Activated gamma-delta T cell treated with anti-CD3 and anti-CD28 coated beads, Interleukin-2, amount 50 U/mL, for 16 hours (primary cell): ENCODE data around the gene GPR39.
"Not testable (repeated sequence)": the region's sequence is repeated elsewhere in the genome, so short reads cannot be mapped to it uniquely, and the experiment has no call there.

ENCODE experiments used
- DNase-seq: peaks from one replicate; pipeline ENCODE4 v3.0.0-alpha.2; 2020; ENCODE audit warnings: low read depth

Gene GPR39

DNA sequence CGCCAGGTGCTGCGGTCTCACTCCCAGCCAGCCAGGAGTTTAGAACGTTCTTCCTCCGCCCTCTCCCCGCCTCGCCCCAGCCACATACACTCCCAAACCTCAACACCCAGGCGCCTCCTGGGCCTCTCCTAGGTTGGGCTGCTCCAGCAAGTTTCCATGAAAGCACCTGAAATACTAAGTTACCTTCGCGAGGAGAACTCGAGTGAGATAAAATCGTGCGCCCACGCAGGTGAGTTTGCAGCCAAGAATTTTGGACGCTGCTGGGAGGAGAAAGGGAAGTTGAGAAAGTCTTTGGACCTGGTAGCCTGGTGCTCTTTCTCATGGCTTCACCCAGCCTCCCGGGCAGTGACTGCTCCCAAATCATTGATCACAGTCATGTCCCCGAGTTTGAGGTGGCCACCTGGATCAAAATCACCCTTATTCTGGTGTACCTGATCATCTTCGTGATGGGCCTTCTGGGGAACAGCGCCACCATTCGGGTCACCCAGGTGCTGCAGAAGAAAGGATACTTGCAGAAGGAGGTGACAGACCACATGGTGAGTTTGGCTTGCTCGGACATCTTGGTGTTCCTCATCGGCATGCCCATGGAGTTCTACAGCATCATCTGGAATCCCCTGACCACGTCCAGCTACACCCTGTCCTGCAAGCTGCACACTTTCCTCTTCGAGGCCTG lies at the start of gene GPR39:
TSS of gene GPR39 (plus strand) at position 83 of the 673 bp plus-strand sequence.
- DNase-seq, result no peak

DNA sequence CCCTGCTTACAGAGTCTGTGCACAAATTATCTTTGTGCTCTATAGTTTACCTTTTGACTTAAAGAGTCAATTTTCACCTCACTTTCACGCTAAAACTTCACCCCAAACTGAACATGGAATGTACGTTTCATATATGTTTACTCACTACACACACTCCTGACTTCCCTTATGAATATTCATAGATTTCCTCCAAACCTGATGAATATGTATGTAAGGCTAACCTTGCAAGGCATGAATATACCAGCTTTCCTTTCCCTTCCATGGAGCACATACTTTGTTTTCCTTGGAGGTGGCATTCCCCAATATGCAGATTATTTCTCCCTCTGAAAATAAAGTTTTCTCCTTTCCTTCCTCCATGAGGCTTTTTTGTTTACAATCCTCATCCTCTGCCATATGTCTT lies 48.4 kb upstream of the GPR39 start:
- DNase-seq, result no peak

- no peak for DNase-seq
Observed at GRCh38 chr2:132372276-132372675, 44.3 kb upstream of the GPR39 start.

GRCh38 chr2:132373391-132374135 lies 43.0 kb upstream of the GPR39 start:
- DNase-seq, result no peak

DNA sequence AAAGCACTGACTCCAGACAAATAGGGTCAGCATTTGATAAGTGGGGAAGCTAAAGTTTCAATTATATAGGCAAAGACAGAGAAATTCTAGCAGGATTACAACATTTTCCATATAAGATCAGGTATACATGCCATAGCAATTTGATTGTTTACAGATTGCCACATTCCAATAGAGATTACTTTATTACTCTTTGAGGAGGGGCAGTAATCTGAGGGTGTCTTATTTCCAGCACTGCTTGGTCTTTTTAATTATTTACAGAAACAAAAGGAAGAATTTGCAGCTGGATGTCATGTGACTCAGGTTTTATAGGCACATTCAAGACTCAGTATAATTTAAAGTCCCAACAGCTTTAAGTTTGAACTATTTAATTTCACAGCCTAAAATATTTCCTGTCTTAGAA lies 42.5 kb upstream of the GPR39 start:
- DNase-seq, result no peak

GRCh38 chr2:132374551-132374950 lies 42.1 kb upstream of the GPR39 start:
- no peak for DNase-seq

- no peak for DNase-seq
Observed at GRCh38 chr2:132374961-132375360, 41.6 kb upstream of the GPR39 start.

- DNase-seq, result no peak
Observed at GRCh38 chr2:132381376-132381775, 35.2 kb upstream of the GPR39 start.

DNA sequence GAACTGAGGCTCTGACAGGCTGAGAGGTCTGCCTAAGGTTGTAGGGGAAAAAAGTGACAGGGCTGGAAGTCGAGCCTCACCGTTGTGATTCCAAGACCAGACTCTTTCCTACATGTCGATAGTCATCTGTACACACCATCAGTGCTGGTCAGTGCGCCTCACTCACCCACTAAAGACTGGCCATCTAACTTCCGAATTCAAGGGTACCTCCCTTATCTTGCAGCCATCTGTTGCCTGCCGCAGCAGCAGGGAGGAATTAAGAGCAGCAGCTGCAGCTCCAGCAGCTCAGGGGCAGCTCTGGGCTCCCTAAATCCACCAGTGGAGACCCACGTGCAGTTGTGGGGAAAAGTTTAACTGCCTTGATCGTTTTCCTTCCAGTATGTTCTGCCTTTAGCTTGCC lies 32.6 kb upstream of the GPR39 start:
- no peak for DNase-seq

- DNase-seq, result no peak
Observed at GRCh38 chr2:132384491-132385151, 32.0 kb upstream of the GPR39 start.

DNA sequence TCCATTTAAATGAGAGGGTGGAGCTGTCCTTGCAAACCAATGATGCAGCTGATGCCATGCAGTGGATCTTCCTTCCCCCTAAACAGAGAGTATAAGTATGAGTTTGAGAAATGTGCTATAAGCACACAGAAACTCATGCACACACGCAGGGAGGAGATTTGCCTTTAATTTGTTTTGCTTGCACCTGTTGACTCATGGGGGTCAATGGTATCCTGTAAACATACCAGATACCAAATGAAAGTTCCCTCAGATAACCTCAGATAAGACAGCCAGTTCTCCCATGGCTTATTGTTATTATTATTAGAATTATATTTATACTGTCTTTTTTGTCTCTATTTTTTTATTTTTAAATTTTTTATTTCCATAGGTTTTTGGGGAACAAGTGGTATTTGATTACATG lies 29.5 kb upstream of the GPR39 start:
- DNase-seq, result no peak

- no peak for DNase-seq
Observed at GRCh38 chr2:132390076-132390475, 26.5 kb upstream of the GPR39 start.

DNA sequence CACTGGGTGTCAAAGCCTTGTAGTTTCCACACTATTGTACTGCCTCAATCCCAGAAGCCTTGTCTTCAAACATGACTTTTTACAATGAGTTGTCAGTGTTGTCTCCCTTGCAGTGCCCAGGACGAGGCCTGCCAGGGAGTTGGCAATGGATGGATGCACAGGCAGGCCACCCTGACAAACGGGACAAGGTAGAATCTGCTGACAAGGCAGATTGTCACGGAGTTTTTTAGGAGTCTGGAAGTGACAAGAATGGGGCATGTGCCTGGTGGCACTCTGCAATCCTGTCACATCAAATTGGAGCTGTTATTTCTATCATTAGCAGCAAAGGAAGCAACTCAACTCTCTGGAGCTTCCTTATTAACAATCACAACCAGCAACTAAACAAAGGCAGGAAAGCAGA lies 25.2 kb upstream of the GPR39 start:
- DNase-seq, result no peak

DNA sequence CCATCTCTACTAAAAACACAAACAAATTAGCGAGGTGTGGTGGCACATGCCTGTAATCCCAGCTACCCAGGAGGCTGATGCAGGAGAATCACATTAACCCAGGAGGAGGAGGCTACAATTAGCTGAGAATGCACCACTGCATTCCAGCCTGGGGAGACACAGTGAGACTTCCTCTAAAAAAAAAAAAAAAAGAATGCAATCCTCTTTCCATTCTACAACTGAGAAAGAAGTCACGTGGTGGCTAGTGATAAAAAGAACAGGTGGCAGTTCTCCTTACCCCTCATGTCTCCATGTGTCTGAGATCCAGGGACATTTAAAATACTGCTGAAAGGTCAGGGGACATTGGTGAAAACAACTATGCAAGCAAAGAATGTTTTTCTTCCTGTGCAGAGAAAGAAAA lies 24.4 kb upstream of the GPR39 start:
- no peak for DNase-seq

DNA sequence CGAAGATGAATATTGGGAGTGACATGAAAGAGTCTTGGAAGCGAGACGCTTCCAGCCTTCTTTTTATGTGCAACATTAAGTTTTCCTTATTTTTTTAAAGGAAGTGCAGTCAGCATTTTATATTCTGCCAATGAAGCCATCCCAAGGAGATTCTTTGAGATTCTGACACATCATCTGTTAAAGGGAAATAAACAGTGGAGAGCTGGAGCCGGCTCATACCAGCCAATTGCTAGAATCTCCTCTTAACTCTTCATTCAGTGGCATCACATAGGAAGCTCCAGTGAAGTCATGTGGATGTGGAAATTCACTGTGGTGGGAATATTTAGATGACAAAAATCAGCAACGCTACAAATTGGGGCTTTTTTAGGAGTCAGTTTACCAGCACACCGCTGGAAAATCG lies 23.7 kb upstream of the GPR39 start:
- no peak for DNase-seq

- DNase-seq, result not testable (repeated sequence)
Observed at GRCh38 chr2:132397042-132397441, 19.6 kb upstream of the GPR39 start.

DNA sequence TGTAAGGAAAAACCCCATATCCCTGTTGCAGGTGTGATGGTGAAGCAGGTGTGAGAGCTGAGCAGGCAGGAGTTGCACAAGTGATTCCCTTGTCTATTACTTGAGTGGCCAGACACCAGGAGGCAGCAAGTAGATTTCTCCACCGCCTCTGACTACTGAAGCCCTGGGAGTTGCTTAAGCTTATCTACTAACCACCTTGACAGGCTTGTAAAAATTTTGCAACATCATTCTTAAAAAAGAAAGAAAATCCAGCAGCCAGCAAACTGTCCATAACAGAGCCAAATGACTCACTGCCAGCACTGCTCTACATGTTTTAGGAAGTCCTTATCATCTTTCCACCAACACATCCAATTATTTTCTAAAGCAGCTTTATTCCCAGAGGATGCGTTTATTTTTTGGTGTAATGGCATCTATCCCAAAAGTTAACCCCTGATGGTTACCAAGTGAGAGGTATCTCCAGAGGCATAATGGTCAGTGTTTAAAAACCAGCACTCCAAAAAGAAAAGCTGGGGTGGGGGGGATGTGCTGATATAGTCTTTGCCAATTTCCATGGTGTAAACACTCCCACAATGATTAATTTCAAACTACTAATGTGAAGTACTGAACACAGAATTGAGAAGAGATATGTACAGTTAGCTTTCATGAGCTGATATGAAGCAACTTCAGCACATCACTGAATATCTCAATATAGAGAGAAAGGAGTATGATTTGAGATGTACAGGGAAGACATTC lies 16.3 kb upstream of the GPR39 start:
- DNase-seq, result no peak

DNA sequence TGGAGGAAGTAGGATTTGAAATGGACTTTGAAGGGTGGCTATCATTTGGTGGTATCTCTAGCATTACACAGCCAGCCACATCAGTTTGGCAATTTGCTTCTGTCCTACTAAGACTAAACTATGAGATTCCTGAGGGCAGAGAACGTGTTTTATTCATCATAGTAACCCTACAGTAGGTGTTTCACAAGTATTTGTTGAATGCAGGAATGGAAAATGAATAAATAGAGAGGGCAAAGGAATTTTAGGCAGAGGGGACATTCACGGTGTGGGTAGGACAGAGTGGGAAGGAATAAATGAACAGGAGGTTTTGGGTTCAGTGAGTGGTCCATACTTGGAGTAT lies 15.7 kb upstream of the GPR39 start:
- DNase-seq, result no peak

DNA sequence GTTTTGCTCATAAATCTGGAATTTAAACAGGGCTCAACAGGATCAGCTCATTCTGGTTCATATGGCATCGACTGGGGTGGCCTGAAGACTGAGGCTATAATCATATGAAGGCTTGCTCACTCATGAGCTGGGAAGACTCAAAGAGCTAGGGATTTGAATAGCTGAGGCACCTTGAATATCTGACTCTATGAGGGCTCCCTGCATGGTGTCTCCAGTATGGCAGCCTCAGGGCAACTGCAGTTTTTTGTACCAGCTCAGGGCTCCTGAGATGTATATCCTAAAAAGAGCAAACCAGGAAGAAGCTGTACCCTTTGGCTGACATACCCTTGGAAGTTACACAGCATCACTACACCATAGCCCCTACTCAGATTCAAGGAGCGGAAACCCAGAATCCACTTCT lies 15.3 kb upstream of the GPR39 start:
- DNase-seq, result no peak

DNA sequence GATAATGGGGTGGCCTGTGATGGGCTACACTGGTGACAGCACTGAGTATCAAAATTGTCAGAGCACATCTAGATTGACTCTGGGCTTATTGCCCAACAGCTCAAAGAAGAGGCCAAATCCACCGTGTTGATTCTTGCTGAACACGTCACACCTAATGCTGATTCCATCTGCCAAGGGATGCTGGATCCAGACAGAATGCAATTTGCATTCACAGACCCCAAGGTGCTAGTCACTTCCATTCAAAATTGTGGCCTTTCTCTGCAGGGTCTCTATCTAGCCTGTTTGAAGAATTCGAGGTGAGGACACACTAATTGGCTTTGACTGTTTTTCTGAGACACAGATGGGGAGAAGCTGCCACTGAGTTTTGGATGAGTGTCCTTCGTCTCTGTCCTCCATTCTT lies 13.5 kb upstream of the GPR39 start:
- no peak for DNase-seq

DNA sequence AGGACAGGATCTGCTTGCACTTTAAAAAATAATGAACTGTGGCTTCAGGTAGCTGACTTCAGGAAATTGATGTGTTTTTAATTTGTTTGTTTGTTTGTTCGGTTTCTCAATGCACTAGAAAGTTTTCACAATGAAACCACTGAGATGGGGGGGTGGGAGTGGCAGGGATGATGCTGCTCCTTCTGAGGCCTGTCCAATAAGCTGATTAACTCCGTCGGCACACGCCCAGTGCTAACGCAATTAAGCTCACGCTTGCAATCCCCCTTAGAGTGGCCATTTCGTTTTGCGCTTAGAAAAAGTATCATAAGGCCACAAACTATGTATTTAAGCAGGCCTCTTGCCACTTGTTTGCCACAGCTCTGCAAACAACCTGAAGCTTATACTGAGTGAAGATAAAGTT lies 12.5 kb upstream of the GPR39 start:
- no peak for DNase-seq

DNA sequence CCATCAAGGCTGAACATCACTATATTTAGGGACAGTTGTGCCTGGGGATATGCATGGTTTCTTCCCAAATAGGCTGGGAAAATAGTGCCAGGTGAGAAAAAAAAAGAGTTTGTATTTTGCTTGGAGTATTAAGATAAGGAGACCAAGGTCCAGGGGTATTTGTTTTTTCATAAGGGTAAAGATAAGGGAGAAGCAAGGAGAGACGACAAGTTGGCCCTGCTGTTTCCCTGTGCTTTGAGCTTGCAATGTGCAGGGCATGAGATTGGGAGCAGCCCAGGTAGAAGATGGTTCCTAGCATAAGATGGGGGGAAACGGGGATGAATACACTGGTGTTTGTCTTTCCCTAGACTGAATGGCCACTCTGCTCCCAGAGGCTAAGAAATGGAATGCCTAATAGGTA lies 8.8 kb upstream of the GPR39 start:
- no peak for DNase-seq

- DNase-seq, result no peak
Observed at GRCh38 chr2:132412021-132412420, 4.6 kb upstream of the GPR39 start.
